Esophagus muscularis mucosa (tissue), 4 donors: Measurements from ENCODE around the gene NAGPA. TPM values are rescaled to one million over a fixed set of nuclear protein-coding genes. Genes with fewer than 3 reads are reported as not detected.

Experiments
- DNase-seq: peaks from one replicate; pipeline ENCODE4 v3.0.0-alpha.2; 2017; ENCODE audit errors: extremely low spot score
- H3K27ac ChIP-seq, 4 donors: fragments of 200-600 bp; sonication (generic); replicated peaks in 1 of 4; 1 replicate in 3 of 4; 2 replicates in 1 of 4; pipeline ENCODE4 v1.5.1; 2016 to 2019; ENCODE audit warnings: mild to moderate bottlenecking in 1 of 4
- H3K27me3 ChIP-seq, 4 donors: fragments of 200-600 bp; sonication (generic); one replicate each; pipeline versions ENCODE4 v1.5.1 to v1.6.0; 2016 to 2019
- H3K36me3 ChIP-seq, 4 donors: fragments of 200-600 bp; sonication (generic); one replicate each; pipeline ENCODE4 v1.5.1; 2016 to 2019
- H3K4me1 ChIP-seq, 4 donors: fragments of 200-600 bp; sonication (generic); one replicate each; pipeline ENCODE4 v1.5.1; 2016 to 2019
- H3K4me3 ChIP-seq, 4 donors: fragments of 200-600 bp; sonication (generic); 1 replicate in 2 of 4; 2 replicates in 2 of 4; pipeline ENCODE4 v1.5.1; 2016 to 2019; ENCODE audit warnings: mild to moderate bottlenecking in 4 of 4, moderate library complexity in 1 of 4
- H3K9me3 ChIP-seq, 4 donors: fragments of 200-600 bp; sonication (generic); 1 replicate in 3 of 4; 2 replicates in 1 of 4; pipeline ENCODE4 v1.5.1; 2016 to 2019
- CTCF ChIP-seq, 3 experiments: fragments of 200-600 bp in 2 of 3; fragments of 450-650 bp in 1 of 3; sonication (generic) in 2 of 3; IDR thresholded peaks; one replicate each; pipeline ENCODE4 v1.5.1; 2017 to 2019; ENCODE audit warnings: antibody characterized with exemption in 3 of 3, mild to moderate bottlenecking in 2 of 3, moderate library complexity in 1 of 3
- EP300 ChIP-seq: sonication (generic); formaldehyde crosslinking; IDR thresholded peaks from one replicate; pipeline ENCODE4 v1.6.1; 2017; ENCODE audit warnings: antibody characterized with exemption
- POLR2A ChIP-seq: fragments of 450-650 bp; IDR thresholded peaks from one replicate; pipeline ENCODE4 v1.6.1; 2017; ENCODE audit warnings: antibody characterized with exemption, moderate library complexity, mild to moderate bottlenecking, low read depth
- POLR2AphosphoS5 ChIP-seq, 2 donors: sonication (generic); formaldehyde crosslinking; IDR thresholded peaks; one replicate each; pipeline ENCODE4 v1.6.1; 2017; ENCODE audit warnings: antibody characterized with exemption in 2 of 2
- WGBS: methylation state at CpG from one replicate; pipeline ENCODE4 v1.1.5; 2018; 5-methylcytosine and 5-hydroxymethylcytosine counted together
- intact Hi-C: fragments of 100-400 bp; cut with DNase I; formaldehyde crosslinking; loops from one replicate; pipeline ENCODE4 v1.15.1; 2023
- total RNA-seq, 4 donors: library from RNA; depleted of rRNA; stranded (reverse); fragments of >200 nt; gene quantifications; one replicate each; pipeline versions ENCODE4 v1.1.0 to v1.2.1, GENCODE V29; 2016

NAGPA gene
- total RNA-seq, 4 donors from 2014 or later, result 15.4 to 24.1 (median 21.1) TPM

DNA sequence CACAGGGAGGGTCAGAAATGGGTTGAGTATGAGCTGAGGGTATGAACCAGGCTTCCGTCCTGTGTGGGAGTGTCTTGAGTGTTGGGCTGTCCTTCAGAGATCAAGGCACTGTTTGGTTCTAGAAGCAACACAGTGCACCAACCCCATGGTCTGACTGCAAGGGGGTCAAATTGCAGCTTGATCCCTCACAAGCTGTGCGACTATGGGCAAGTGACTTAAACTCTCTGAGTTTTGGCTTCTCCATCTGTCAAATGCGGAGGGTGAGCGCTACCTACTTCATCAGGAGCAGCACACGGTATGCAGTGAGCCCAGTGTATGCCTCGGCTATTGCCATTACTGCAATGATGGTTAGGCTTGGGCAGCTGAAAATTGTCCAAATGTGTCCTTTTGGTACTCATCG, 54.6 kb downstream of the NAGPA start:
- intact Hi-C loops, result no loop called here
- H3K27ac ChIP-seq, result no peak overlapping the region
- DNase-seq, result no peak
- TF ChIP-seq EP300, result no peak
- TF ChIP-seq POLR2A, result no peak
- peaks cover 5 to 12% (median 10%) of the 10 kb centered on the region in 4 donors for H3K4me1 ChIP-seq
- H3K9me3 ChIP-seq, result no peaks in the 10 kb centered on the region
- H3K4me3 ChIP-seq, result no peak overlapping the region
- H3K36me3 ChIP-seq, result no peaks in the 10 kb centered on the region
- WGBS, result 79% methylated on average over 4 of the region's 7 CpGs
- H3K27me3 ChIP-seq, result no peaks in the 10 kb centered on the region

DNA sequence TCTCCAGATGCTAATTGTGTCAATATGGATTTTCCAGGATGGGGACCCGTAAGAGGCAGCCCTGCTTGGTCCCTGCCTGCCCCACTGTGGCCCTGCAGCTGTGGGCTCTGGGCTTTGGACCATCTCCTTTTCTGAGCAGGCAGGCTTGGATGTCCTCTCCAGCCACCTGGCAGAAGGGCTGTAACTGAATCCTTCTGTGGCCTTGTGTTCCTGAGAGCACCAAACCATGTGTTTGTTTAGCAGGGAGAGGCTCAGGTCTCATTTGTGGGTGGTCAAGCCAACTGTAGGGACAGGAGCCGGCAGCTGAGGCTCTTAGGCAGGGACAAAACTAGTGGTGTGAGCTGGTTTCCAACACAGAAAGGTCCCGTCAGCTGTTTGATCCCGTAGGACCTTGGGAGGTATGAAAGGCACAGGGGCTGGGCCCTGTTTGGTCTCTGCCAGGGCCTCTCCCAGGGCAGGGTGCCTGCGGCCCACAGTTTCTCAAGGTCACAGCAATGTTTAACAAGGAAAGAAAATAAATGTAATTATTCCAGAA, 57.1 kb downstream of the NAGPA start:
- H3K9me3 ChIP-seq, result no peaks in the 10 kb centered on the region
- 85% methylated on average over 4 of the region's 5 CpGs for WGBS
- no peak for TF ChIP-seq POLR2AphosphoS5 (IDR thresholded peaks at IDR 0.05)
- TF ChIP-seq POLR2A, result no peak
- TF ChIP-seq EP300, result no peak
- no peak for TF ChIP-seq CTCF (IDR thresholded peaks at IDR 0.05)
- no peak overlapping the region for H3K4me3 ChIP-seq
- H3K36me3 ChIP-seq, result no peaks in the 10 kb centered on the region
- no peaks in the 10 kb centered on the region for H3K27me3 ChIP-seq
- H3K4me1 ChIP-seq, result peaks cover 0 to 2% (median under 1%) of the 10 kb centered on the region in 4 donors
- H3K27ac ChIP-seq, result no peak overlapping the region
- DNase-seq, result no peak
- intact Hi-C loops, result no loop called here

GRCh38 chr16:4976079-4976478, 57.7 kb downstream of the NAGPA start:
- Histone ChIP-seq H3K4me1 (no peaks in the 10 kb centered on the region), H3K27me3 (no peaks in the 10 kb centered on the region), H3K27ac (no peak overlapping the region), H3K9me3 (no peaks in the 10 kb centered on the region), H3K36me3 (no peaks in the 10 kb centered on the region), H3K4me3 (no peak overlapping the region)
- intact Hi-C loops, result no loop called here
- WGBS, result 74% methylated on average over 2 of the region's 2 CpGs
- no peak for DNase-seq
- no peak for TF ChIP-seq POLR2A
- TF ChIP-seq CTCF (IDR thresholded peaks at IDR 0.05), result no peak
- TF ChIP-seq POLR2AphosphoS5 (IDR thresholded peaks at IDR 0.05), result no peak
- no peak for TF ChIP-seq EP300

Other genes with a start within 250 kb of the NAGPA start
- 1 to 10 TPM in 1 of 4 donors, not detected in 3; 1.7 TPM for gene SEPTIN12, start 245.6 kb downstream of the NAGPA start, total RNA-seq
- not detected for gene SMIM22, start 238.6 kb downstream of the NAGPA start, total RNA-seq
- gene ROGDI, start 231.3 kb downstream of the NAGPA start, total RNA-seq, result 10 to 100 TPM; 43.2 to 97.2 (median 77.6) TPM
- gene GLYR1, start 186.6 kb downstream of the NAGPA start, total RNA-seq, result 100 to 1,000 TPM in 2 of 4 donors, 10 to 100 TPM in 2; 81.8 to 111 (median 98.8) TPM
- 10 to 100 TPM; 21.0 to 48.2 (median 41.1) TPM for gene UBN1, start 186.5 kb downstream of the NAGPA start, total RNA-seq
- 10 to 100 TPM; 36.3 to 78.4 (median 57.4) TPM for gene PPL, start 96.8 kb downstream of the NAGPA start, total RNA-seq
- 1 to 10 TPM in 2 of 4 donors, under 1 TPM in 2; 0.83 to 1.8 (median 1.1) TPM for gene SEC14L5, start 75.6 kb downstream of the NAGPA start, total RNA-seq
- 1 to 10 TPM; 1.5 to 2.1 (median 1.9) TPM for gene C16orf89, start 32.0 kb upstream of the NAGPA start, total RNA-seq
- gene ALG1, start 37.9 kb upstream of the NAGPA start, total RNA-seq, result 10 to 100 TPM; 10.4 to 15.9 (median 12.2) TPM
- 10 to 100 TPM in 3 of 4 donors, 1 to 10 TPM in 1; 10.0 to 15.6 (median 13.7) TPM for gene EEF2KMT, start 63.9 kb upstream of the NAGPA start, total RNA-seq